IMR-90 (cell line): ENCODE results near the gene RBBP8NL. TPM values are rescaled to one million over a fixed set of nuclear protein-coding genes. Genes with fewer than 3 reads are reported as not detected.

ENCODE experiments used
- ATAC-seq: fragments of 200-7000 bp; cut with Tn5 transposase; 2 replicates; pipeline ENCODE4 v1.9.1; 2020; ENCODE audit warnings: low read depth, mild to moderate bottlenecking, moderate library complexity
- BruUV-seq: library from RNA; stranded (reverse); fragments of 400-500 nt; replicated peaks from 2 replicates; lab custom pipeline; 2021; lab: Mats Ljungman, UMichigan
- CTCF ChIA-PET: fragments of 300-600 bp; formaldehyde crosslinking; extraction: SDS; loops from one replicate; lab custom pipeline; 2021; ENCODE audit warnings: antibody characterized with exemption; lab: Yijun Ruan, JAX
- POLR2A ChIA-PET: fragments of 300-600 bp; sonication (Branson Sonifier 250); formaldehyde crosslinking; loops from one replicate; lab custom pipeline; 2022; ENCODE audit warnings: antibody characterized with exemption; ENCODE audit not compliant: unreplicated experiment; lab: Charles Lee
- DNase-seq: peaks from one replicate; pipeline ENCODE4 v3.0.0; 2013
- H2AFZ ChIP-seq: replicated peaks from 2 replicates; pipeline ENCODE3; 2013; ENCODE audit warnings: low read length, mild to moderate bottlenecking; ENCODE audit not compliant: poor library complexity
- H2AK5ac ChIP-seq: 2 replicates; pipeline ENCODE4 v1.6.1; 2013; ENCODE audit warnings: low read depth, low read length, inconsistent platforms
- H2AK9ac ChIP-seq: replicated peaks from 2 replicates; pipeline ENCODE3; 2013; ENCODE audit warnings: mild to moderate bottlenecking, low read depth, low read length, moderate library complexity; ENCODE audit not compliant: poor library complexity
- H2BK120ac ChIP-seq: 2 replicates; pipeline ENCODE4 v1.6.1; 2013; ENCODE audit warnings: low read depth, low read length, inconsistent platforms
- H2BK15ac ChIP-seq: 3 replicates; pipeline ENCODE4 v1.6.1; 2013; ENCODE audit warnings: low read depth, low read length, inconsistent platforms
- H2BK20ac ChIP-seq: 2 replicates; pipeline ENCODE4 v1.6.1; 2013; ENCODE audit warnings: low read depth, mild to moderate bottlenecking, inconsistent platforms, low read length, moderate library complexity
- H2BK5ac ChIP-seq: 2 replicates; pipeline ENCODE4 v1.6.1; 2013; ENCODE audit warnings: mild to moderate bottlenecking, low read depth, low read length, inconsistent platforms; ENCODE audit not compliant: poor library complexity, severe bottlenecking
- H3K14ac ChIP-seq: replicated peaks from 2 replicates; pipeline ENCODE4 v1.6.1; 2013; ENCODE audit warnings: low read depth, low read length, inconsistent platforms
- H3K18ac ChIP-seq: 2 replicates; pipeline ENCODE4 v1.6.1; 2013; ENCODE audit warnings: low read depth, low read length, control low read depth
- H3K23ac ChIP-seq: 2 replicates; pipeline ENCODE4 v1.6.1; 2013; ENCODE audit warnings: low read depth, low read length, inconsistent platforms
- H3K27ac ChIP-seq: 2 replicates; pipeline ENCODE4 v1.5.1; 2013; ENCODE audit warnings: mild to moderate bottlenecking, control low read depth, low read length; ENCODE audit not compliant: insufficient read depth
- H3K27me3 ChIP-seq: 2 replicates; pipeline ENCODE4 v1.6.1; 2013; ENCODE audit warnings: low read length; ENCODE audit not compliant: control insufficient read depth, insufficient read depth
- H3K36me3 ChIP-seq: 2 replicates; pipeline ENCODE4 v1.6.1; 2013; ENCODE audit warnings: low read length, mixed read lengths; ENCODE audit not compliant: control insufficient read depth, insufficient read depth
- H3K4ac ChIP-seq: 2 replicates; pipeline ENCODE4 v1.6.1; 2013; ENCODE audit warnings: low read depth, low read length, inconsistent platforms
- H3K4me1 ChIP-seq: 2 replicates; pipeline ENCODE4 v1.6.1; 2013; ENCODE audit warnings: low read length, mixed read lengths; ENCODE audit not compliant: control insufficient read depth, insufficient read depth
- H3K4me2 ChIP-seq: 2 replicates; pipeline ENCODE4 v1.6.1; 2013; ENCODE audit warnings: low read depth, mild to moderate bottlenecking, control low read depth, low read length, moderate library complexity
- H3K4me3 ChIP-seq: 2 replicates; pipeline ENCODE4 v1.5.1; 2013; ENCODE audit warnings: low read depth, mild to moderate bottlenecking, control low read depth, low read length, moderate library complexity; ENCODE audit not compliant: insufficient read depth
- H3K56ac ChIP-seq: 2 replicates; pipeline ENCODE4 v1.6.1; 2013; ENCODE audit warnings: low read length, inconsistent platforms; ENCODE audit not compliant: insufficient read depth; ENCODE audit errors: extremely low read depth
- H3K79me1 ChIP-seq, 2 experiments: 2 replicates each; pipeline ENCODE4 v1.6.1; 2013; ENCODE audit warnings: low read length in 2 of 2, inconsistent platforms in 1 of 2, low read depth in 1 of 2
- H3K9ac ChIP-seq: 2 replicates; pipeline ENCODE4 v1.6.1; 2013; ENCODE audit warnings: low read depth, low read length, control low read depth
- H3K9me1 ChIP-seq: 2 replicates; pipeline ENCODE4 v1.6.1; 2013; ENCODE audit warnings: low read length, inconsistent platforms; ENCODE audit not compliant: insufficient read depth
- H3K9me3 ChIP-seq: 2 replicates; pipeline ENCODE4 v1.6.1; 2013; ENCODE audit warnings: low read length; ENCODE audit not compliant: control insufficient read depth, insufficient read depth
- H4K20me1 ChIP-seq: 2 replicates; pipeline ENCODE4 v1.6.1; 2013; ENCODE audit warnings: low read length, inconsistent platforms; ENCODE audit not compliant: insufficient read depth
- H4K5ac ChIP-seq: 2 replicates; pipeline ENCODE4 v1.6.1; 2013; ENCODE audit warnings: mild to moderate bottlenecking, low read depth, low read length, control low read depth
- H4K8ac ChIP-seq, 2 experiments: 2 replicates each; pipeline ENCODE4 v1.6.1; 2013; ENCODE audit warnings: low read depth in 2 of 2, low read length in 2 of 2, control low read depth in 1 of 2, inconsistent platforms in 1 of 2
- H4K91ac ChIP-seq: 2 replicates; pipeline ENCODE4 v1.6.1; 2013; ENCODE audit warnings: low read depth, low read length, inconsistent platforms; ENCODE audit not compliant: insufficient read depth
- BHLHE40 ChIP-seq: fragments of 150-350 bp; IDR thresholded peaks from 2 replicates; pipeline ENCODE4 v1.6.1; 2016; ENCODE audit warnings: mild to moderate bottlenecking, low read depth, low read length
- MXI1 ChIP-seq: IDR thresholded peaks from 2 replicates; pipeline ENCODE4 v1.6.1; 2012; ENCODE audit warnings: low read depth, mild to moderate bottlenecking, low read length, moderate library complexity, borderline replicate concordance
- SMC3 ChIP-seq: fragments of 150-350 bp; IDR thresholded peaks from 2 replicates; pipeline ENCODE4 v1.6.1; 2016; ENCODE audit warnings: low read depth, mild to moderate bottlenecking, antibody characterized with exemption, low read length, moderate library complexity
- WGBS, 2 experiments: methylation state at CpG; one replicate each; pipeline versions ENCODE4 v1.1.5 to v1.1.7; 2013; ENCODE audit warnings: missing lambda C conversion rate in 2 of 2; ENCODE audit not compliant: insufficient read length in 1 of 2; ENCODE audit errors: extremely low coverage in 2 of 2; 5-methylcytosine and 5-hydroxymethylcytosine counted together
- dilution Hi-C: fragments of 300-500 bp; cut with HindIII; formaldehyde crosslinking; loops from one replicate; pipeline ENCODE4 v1.14.3; 2018; ENCODE audit warnings: low sequenced_read_pairs; ENCODE audit not compliant: unreplicated experiment
- in situ Hi-C: fragments of 300-500 bp; cut with MboI; formaldehyde crosslinking; loops from 3 replicates; pipeline ENCODE4 v1.14.3; 2019; ENCODE audit warnings: low sequenced_read_pairs, inconsistent platforms, mixed read lengths
- intact Hi-C: fragments of 100-400 bp; cut with micrococcal nuclease; formaldehyde crosslinking; loops from 2 replicates; pipeline ENCODE4 v1.10.0; 2022
- polyA plus RNA-seq, 3 experiments: library from polyadenylated mRNA; depleted of rRNA; stranded (reverse); fragments of >200 nt; gene quantifications; 2 replicates each; pipeline ENCODE4 v1.2.3, GENCODE V29; 2012; ENCODE audit warnings: low replicate concordance in 1 of 3
- total RNA-seq: library from RNA; depleted of rRNA; stranded (reverse); fragments of >200 nt; gene quantifications from 2 replicates; pipeline ENCODE4 v1.2.3, GENCODE V29; 2012

Gene RBBP8NL
- total and polyA plus RNA-seq, 2 of the 4 experiments (the other 2 are of a cell fraction), result not detected

- Histone ChIP-seq H2AK9ac (no peak overlapping the region), H4K5ac (no peak overlapping the region), H3K9ac (no peak overlapping the region), H2BK120ac (no peak overlapping the region), H2AFZ (no peak overlapping the region), H3K4me2 (no peak overlapping the region), H3K9me1 (no peaks in the 10 kb centered on the region), H3K79me1 (no peaks in the 10 kb centered on the region), H3K18ac (no peak overlapping the region), H3K4me1 (no peaks in the 10 kb centered on the region), H3K23ac (no peak overlapping the region), H2BK15ac (no peak overlapping the region), H3K9me3 (peaks cover 2% of the 10 kb centered on the region; the same call in 1 of the 2 replicates), H4K91ac (no peak overlapping the region), H2AK5ac (no peak overlapping the region), H3K56ac (no peak overlapping the region), H2BK5ac (no peak overlapping the region), H3K14ac (no peak overlapping the region), H2BK20ac (no peak overlapping the region), H3K4ac (no peak overlapping the region), H3K4me3 (no peak overlapping the region), H3K27ac (no peak overlapping the region), H4K8ac (no peak overlapping the region), H3K27me3 (peaks cover 34% of the 10 kb centered on the region; the same call in 1 of the 2 replicates), H3K36me3 (no peaks in the 10 kb centered on the region), H4K20me1 (no peaks in the 10 kb centered on the region)
- DNase-seq (no peak), ATAC-seq (no peak)
- no TSS peak for BruUV-seq
- ChIA-PET CTCF (no interaction called here), POLR2A (no interaction called here)
- intact Hi-C loops (no loop called here), dilution Hi-C loops (no loop called here), in situ Hi-C loops (no loop called here)
- TF ChIP-seq BHLHE40 (no peak), SMC3 (no peak), MXI1 (no peak)
- WGBS, 2 experiments, result no CpG with 5 or more reads among the region's 14 CpGs
Observed at GRCh38 chr20:62448788-62449187, 21.4 kb upstream of the RBBP8NL start.
